Psoas muscle (tissue), 8 donors: ENCODE data around the gene RIMS3. TPM values are rescaled to one million over a fixed set of nuclear protein-coding genes. Genes with fewer than 3 reads are reported as not detected.

ENCODE experiments used
- ATAC-seq, 4 donors: fragments of 200-7000 bp; cut with Tn5 transposase; one replicate each; pipeline ENCODE4 v1.9.1; 2020; ENCODE audit warnings: moderate library complexity in 3 of 4, mild to moderate bottlenecking in 2 of 4
- DNase-seq, 2 donors: peaks; one replicate each; pipeline ENCODE4 v3.0.0-alpha.2; 2020
- H3K27ac ChIP-seq: fragments of 200-600 bp; one replicate; pipeline ENCODE4 v1.8.0; 2022
- H3K27me3 ChIP-seq, 3 donors: fragments of 200-600 bp in 1 of 3; one replicate each; pipeline versions ENCODE4 v1.6.1 to v1.8.0; 2013 to 2022; ENCODE audit warnings: low read length in 2 of 3, mild to moderate bottlenecking in 2 of 3, moderate library complexity in 1 of 3; ENCODE audit not compliant: insufficient read depth in 3 of 3
- H3K36me3 ChIP-seq, 2 donors: fragments of 200-600 bp in 1 of 2; one replicate each; pipeline versions ENCODE4 v1.6.1 to v1.8.0; 2013 to 2022; ENCODE audit warnings: low read depth in 1 of 2, mild to moderate bottlenecking in 1 of 2, moderate library complexity in 1 of 2; ENCODE audit not compliant: insufficient read depth in 1 of 2
- H3K4me1 ChIP-seq: fragments of 200-600 bp; one replicate; pipeline ENCODE4 v1.8.0; 2022
- H3K4me3 ChIP-seq: fragments of 200-600 bp; one replicate; pipeline ENCODE4 v1.8.0; 2022; ENCODE audit warnings: mild to moderate bottlenecking
- H3K9me3 ChIP-seq: fragments of 200-600 bp; one replicate; pipeline ENCODE4 v1.8.0; 2022
- CTCF ChIP-seq: fragments of 200-600 bp; IDR thresholded peaks from one replicate; pipeline ENCODE4 v1.8.0; 2022; ENCODE audit warnings: antibody characterized with exemption
- WGBS, 3 donors: extraction: QIAGEN DNeasy Blood & Tissue Kit; methylation state at CpG; one replicate each; pipeline versions ENCODE4 v1.1.6 to v1.1.7; 2013; 5-methylcytosine and 5-hydroxymethylcytosine counted together
- intact Hi-C, 2 donors: fragments of 100-400 bp; cut with DNase I; formaldehyde crosslinking; loops; one replicate each; pipeline versions ENCODE4 v1.11.0 to v1.14.2; 2022
- polyA plus RNA-seq, 3 donors: library from polyadenylated mRNA; stranded (reverse); fragments of 200-250 nt; gene quantifications; one replicate each; pipeline ENCODE4 v1.2.3, GENCODE V29; 2013
- total RNA-seq, 4 donors: library from RNA; stranded (reverse); fragmentation: NEBNext Ultra II Directional in 2 of 4; extraction: Animal tissue kit (Norgen Biotek cat#: 25700) in 2 of 4; gene quantifications; one replicate each; pipeline versions ENCODE4 v1.2.1 to v1.2.4, GENCODE V29; 2021 to 2023
- donor health status: healthy with polysubstance abuse.
- donor health status: DM: no; HTN: no; CAD: no; lungs with moderate emphysema.
- donor health status: Bipolar disorder and iron deficiency.
- donor health status: healthy.
- donor health status: DM: yes; HTN: yes; CAD: no.
- donor health status: DM: no; HTN: no; CAD: no.
- donor health status: DM: no; HTN: no; CAD: no.
- donor health status: DM: yes; HTN: yes; CAD: no.

The RIMS3 gene
- total and polyA plus RNA-seq, 7 donors, result 0.07 to 0.42 (median 0.31) TPM

- Histone ChIP-seq H3K27ac (no peak overlapping the region), H3K4me3 (no peak overlapping the region), H3K9me3 (no peaks in the 10 kb centered on the region), H3K4me1 (peaks cover 8% of the 10 kb centered on the region), H3K36me3 (no peaks in the 10 kb centered on the region), H3K27me3 (no peaks in the 10 kb centered on the region)
- ATAC-seq (no peak), DNase-seq (no peak)
- TF ChIP-seq CTCF, result no peak
- intact Hi-C loops, result loop anchor here in 1 of 2 donors (5.0 kb wide), 1 partner anchor 47 kb away; no protein-coding TSS in a partner anchor
- 78 to 88% (median 78%) methylated on average over 1 of the region's 1 CpG for WGBS, 3 donors
These were observed 1.3 kb downstream of the RIMS3 start for GRCh38 chr1:40664167-40664537.

GRCh38 chr1:40663324-40664166 lies 1.9 kb downstream of the RIMS3 start:
- ATAC-seq, result no peak
- Histone ChIP-seq H3K36me3 (no peaks in the 10 kb centered on the region), H3K9me3 (no peaks in the 10 kb centered on the region), H3K4me3 (no peak overlapping the region), H3K27me3 (no peaks in the 10 kb centered on the region), H3K27ac (no peak overlapping the region), H3K4me1 (peaks cover 8% of the 10 kb centered on the region)
- TF ChIP-seq CTCF, result no peak
- DNase-seq, result no peak
- WGBS, 3 donors, result 48 to 62% (median 55%) methylated on average over 8 of the region's 8 CpGs
- intact Hi-C loops, result loop anchor here in 1 of 2 donors (5.0 kb wide), 1 partner anchor 46 kb away; no protein-coding TSS in a partner anchor

- Histone ChIP-seq H3K27ac (no peak overlapping the region), H3K4me1 (peaks cover 8% of the 10 kb centered on the region), H3K4me3 (no peak overlapping the region), H3K27me3 (no peaks in the 10 kb centered on the region), H3K9me3 (no peaks in the 10 kb centered on the region), H3K36me3 (no peaks in the 10 kb centered on the region)
- TF ChIP-seq CTCF, result no peak
- DNase-seq (no peak), ATAC-seq (no peak)
- intact Hi-C loops, result loop anchor here in 1 of 2 donors (5.0 kb wide), 1 partner anchor 46 kb away; no protein-coding TSS in a partner anchor
- 78 to 83% (median 79%) methylated on average over 4 of the region's 4 CpGs for WGBS, 3 donors
These were observed 2.6 kb downstream of the RIMS3 start for GRCh38 chr1:40662864-40663263.

- Histone ChIP-seq H3K4me3 (no peak overlapping the region), H3K4me1 (peaks cover 8% of the 10 kb centered on the region), H3K27me3 (no peaks in the 10 kb centered on the region), H3K9me3 (no peaks in the 10 kb centered on the region), H3K27ac (no peak overlapping the region), H3K36me3 (no peaks in the 10 kb centered on the region)
- TF ChIP-seq CTCF, result no peak
- 69 to 80% (median 78%) methylated on average over 6 of the region's 6 CpGs for WGBS, 3 donors
- intact Hi-C loops, result loop anchor here in 1 of 2 donors (5.0 kb wide), 1 partner anchor 45 kb away; no protein-coding TSS in a partner anchor
- ATAC-seq (no peak), DNase-seq (no peak)
These were observed 3.3 kb downstream of the RIMS3 start for GRCh38 chr1:40662151-40662550.
